PC-9 (cell line): ENCODE data around the gene CXorf38. TPM values are rescaled to one million over a fixed set of nuclear protein-coding genes. Genes with fewer than 3 reads are reported as not detected.
A peak's percentile ranks its signal among the peaks of the same experiment; 100 is the strongest.

Experiments
- BruUV-seq: library from RNA; stranded (reverse); fragments of 400-500 nt; replicated peaks from 2 replicates; lab custom pipeline; 2021; lab: Mats Ljungman, UMichigan
- CTCF ChIA-PET: fragments of 300-600 bp; sonication (Branson Sonifier 250); formaldehyde crosslinking; loops from one replicate; lab custom pipeline; 2022; ENCODE audit warnings: antibody characterized with exemption; lab: Charles Lee
- POLR2A ChIA-PET: fragments of 300-600 bp; sonication (Branson Sonifier 250); formaldehyde crosslinking; loops from one replicate; lab custom pipeline; 2022; ENCODE audit warnings: antibody characterized with exemption; ENCODE audit not compliant: unreplicated experiment; lab: Charles Lee
- DNase-seq, 2 experiments: peaks; one replicate each; pipeline versions ENCODE4 v3.0.0 to v3.0.0-alpha.2; 2015 to 2022; ENCODE audit warnings: mixed read lengths in 1 of 2
- H2AFZ ChIP-seq: fragments of 200-600 bp; sonication (generic); 2 replicates; pipeline ENCODE4 v1.8.1; 2017; ENCODE audit warnings: antibody characterized with exemption
- H3F3A ChIP-seq: fragments of 200-600 bp; sonication (generic); 2 replicates; pipeline ENCODE4 v1.8.1; 2017; ENCODE audit warnings: antibody characterized with exemption, mild to moderate bottlenecking, low read depth; ENCODE audit not compliant: insufficient read depth
- H3K27ac ChIP-seq: fragments of 200-600 bp; sonication (generic); 2 replicates; pipeline ENCODE4 v1.6.1; 2016; ENCODE audit warnings: mixed run types
- H3K27me3 ChIP-seq: fragments of 200-600 bp; sonication (generic); 2 replicates; pipeline ENCODE4 v1.6.1; 2016; ENCODE audit warnings: low read depth, mixed run types; ENCODE audit not compliant: insufficient read depth
- H3K36me3 ChIP-seq: fragments of 200-600 bp; sonication (generic); 2 replicates; pipeline ENCODE4 v1.6.1; 2016; ENCODE audit warnings: low read depth, mixed run types
- H3K4me1 ChIP-seq: fragments of 200-600 bp; sonication (generic); replicated peaks from 2 replicates; pipeline ENCODE4 v1.6.1; 2016; ENCODE audit warnings: mixed run types; ENCODE audit not compliant: insufficient read depth
- H3K4me2 ChIP-seq: fragments of 200-600 bp; sonication (generic); 2 replicates; pipeline ENCODE4 v1.6.1; 2017; ENCODE audit warnings: mixed run types
- H3K4me3 ChIP-seq: fragments of 200-600 bp; sonication (generic); 2 replicates; pipeline ENCODE4 v1.6.1; 2016; ENCODE audit warnings: mixed run types
- H3K79me2 ChIP-seq: fragments of 200-600 bp; sonication (generic); 2 replicates; pipeline ENCODE4 v1.6.1; 2017; ENCODE audit warnings: low read depth, mixed run types
- H3K9me2 ChIP-seq: fragments of 200-600 bp; sonication (generic); 2 replicates; pipeline ENCODE4 v1.8.1; 2017; ENCODE audit warnings: mild to moderate bottlenecking; ENCODE audit not compliant: insufficient read depth
- H3K9me3 ChIP-seq: fragments of 200-600 bp; sonication (generic); 2 replicates; pipeline ENCODE4 v1.8.1; 2016; ENCODE audit warnings: low read depth; ENCODE audit not compliant: insufficient read depth
- H4K20me1 ChIP-seq: fragments of 200-600 bp; sonication (generic); 2 replicates; pipeline ENCODE4 v1.8.1; 2017; ENCODE audit not compliant: insufficient read depth
- CTCF ChIP-seq: fragments of 200-600 bp; sonication (generic); conservative IDR thresholded peaks from 2 replicates; pipeline ENCODE4 v1.6.1; 2017; ENCODE audit warnings: mixed run types, antibody characterized with exemption, mild to moderate bottlenecking, moderate library complexity
- EZH2 ChIP-seq: fragments of 200-600 bp; sonication (generic); IDR thresholded peaks from 2 replicates; pipeline ENCODE4 v1.8.0; 2017; ENCODE audit warnings: antibody characterized with exemption, low read depth
- intact Hi-C: fragments of 100-400 bp; cut with micrococcal nuclease; formaldehyde crosslinking; loops from one replicate; pipeline ENCODE4 v1.10.0; 2022; ENCODE audit not compliant: unreplicated experiment
- total RNA-seq: library from RNA; stranded (reverse); gene quantifications from 2 replicates; pipeline ENCODE4 v1.2.3, GENCODE V29; 2021

Gene CXorf38
- total RNA-seq, 1 experiment from 2014 or later, result 5.3 TPM

GRCh38 chrX:40580537-40581335 is 66.6 kb downstream of the CXorf38 start, which contains the start of gene ATP6AP2:
ATP6AP2 (plus strand) TSS chrX:40580970; CDS start chrX:40581066, 96 bp downstream.
- intact Hi-C loops, result no loop called here
- peak within 1 kb of the TSS; percentile 66 for H2AFZ ChIP-seq
- no peaks in the 10 kb centered on the region for H3K9me3 ChIP-seq
- peak within 1 kb of the TSS; percentile 57; the same call in 1 of the 2 replicates for H3K4me3 ChIP-seq
- peak within 1 kb of the TSS; percentile 69 for H3K4me2 ChIP-seq
- no peak within 1 kb of the TSS for H3K27ac ChIP-seq
- H3K79me2 ChIP-seq, result 0 out of 2 replicates have a peak, but pooled peaks cover 6% of the 10 kb centered on the region
- no peak for TF ChIP-seq CTCF
- TF ChIP-seq EZH2, result no peak
- no peaks in the 10 kb centered on the region for H3K36me3 ChIP-seq
- H3F3A ChIP-seq, result no peaks in the 10 kb centered on the region
- ChIA-PET CTCF (no interaction called here), POLR2A (no interaction called here)
- no peaks in the 10 kb centered on the region for H3K9me2 ChIP-seq
- DNase-seq, result peak; percentile 76 to 80
- no TSS peak for BruUV-seq
- H3K27me3 ChIP-seq, result no peaks in the 10 kb centered on the region
- no peaks in the 10 kb centered on the region for H3K4me1 ChIP-seq
- no peaks in the 10 kb centered on the region for H4K20me1 ChIP-seq

GRCh38 chrX:40579900-40580536 is 67.3 kb downstream of the CXorf38 start:
- intact Hi-C loops, result no loop called here
- H3K9me3 ChIP-seq, result no peaks in the 10 kb centered on the region
- no peaks in the 10 kb centered on the region for H3F3A ChIP-seq
- H3K4me3 ChIP-seq, result peak overlapping the region; percentile 57; the same call in 1 of the 2 replicates
- ChIA-PET CTCF (no interaction called here), POLR2A (no interaction called here)
- H3K36me3 ChIP-seq, result no peaks in the 10 kb centered on the region
- TF ChIP-seq EZH2 (no peak), CTCF (no peak)
- H3K79me2 ChIP-seq, result 0 out of 2 replicates have a peak, but pooled peaks cover 6% of the 10 kb centered on the region
- H2AFZ ChIP-seq, result peak overlapping the region; percentile 66
- no peak for DNase-seq
- no TSS peak for BruUV-seq
- no peaks in the 10 kb centered on the region for H3K4me1 ChIP-seq
- H4K20me1 ChIP-seq, result no peaks in the 10 kb centered on the region
- peak overlapping the region; percentile 69 for H3K4me2 ChIP-seq
- no peaks in the 10 kb centered on the region for H3K9me2 ChIP-seq
- no peak overlapping the region for H3K27ac ChIP-seq
- no peaks in the 10 kb centered on the region for H3K27me3 ChIP-seq

- ChIA-PET POLR2A (no interaction called here), CTCF (no interaction called here)
- Histone ChIP-seq H3K4me2 (no peak overlapping the region), H3K4me3 (no peak overlapping the region), H3K4me1 (no peaks in the 10 kb centered on the region), H3K79me2 (0 out of 2 replicates have a peak, but pooled peaks cover 6% of the 10 kb centered on the region), H3K36me3 (no peaks in the 10 kb centered on the region), H4K20me1 (no peaks in the 10 kb centered on the region), H3K27me3 (no peaks in the 10 kb centered on the region), H3F3A (no peaks in the 10 kb centered on the region), H3K27ac (no peak overlapping the region), H3K9me2 (no peaks in the 10 kb centered on the region), H3K9me3 (no peaks in the 10 kb centered on the region), H2AFZ (no peak overlapping the region)
- DNase-seq, result no peak
- TF ChIP-seq EZH2 (no peak), CTCF (no peak)
- BruUV-seq, result no TSS peak
- intact Hi-C loops, result no loop called here
Measured at GRCh38 chrX:40579141-40579540, 68.2 kb downstream of the CXorf38 start.
